K562 (cell line): ENCODE measurements around the gene NACA2. TPM values are rescaled to one million over a fixed set of nuclear protein-coding genes. Genes with fewer than 3 reads are reported as not detected.

Source experiments
- ATAC-seq: fragments of 200-7000 bp; cut with Tn5 transposase; 3 replicates; pipeline ENCODE4 v1.9.1; 2020; ENCODE audit warnings: moderate library complexity
- BruUV-seq: library from RNA; stranded (reverse); fragments of 400-500 nt; replicated peaks from 2 replicates; lab custom pipeline; 2021; lab: Mats Ljungman, UMichigan
- CTCF ChIA-PET: fragments of 300-600 bp; formaldehyde crosslinking; extraction: SDS; loops from one replicate; lab custom pipeline; 2021; ENCODE audit warnings: low intra/inter-chr PET ratio; lab: Yijun Ruan, JAX
- POLR2A ChIA-PET: fragments of 300-600, 350-650 bp; sonication (Branson Sonifier 250); formaldehyde crosslinking; extraction: SDS; loops from one replicate; lab custom pipeline; 2021; ENCODE audit warnings: antibody characterized with exemption, inconsistent platforms; lab: Yijun Ruan, JAX
- DNase-seq, 4 experiments: peaks; one replicate each; pipeline versions ENCODE4 v3.0.0 to v3.0.0-alpha.2; 2011 to 2018; ENCODE audit warnings: low spot score in 3 of 4, mixed read lengths in 3 of 4; ENCODE audit errors: extremely low read depth in 1 of 4
- FAIRE-seq: peaks from 2 replicates; lab custom pipeline; 2011; peaks lifted over from hg19 to GRCh38; lab: Jason Lieb, UNC
- H2AFZ ChIP-seq: 2 replicates; pipeline ENCODE4 v1.6.0; 2011; ENCODE audit warnings: low read depth, low read length, control low read depth, inconsistent platforms
- H3K27ac ChIP-seq: fragments of 200-600 bp; 3 replicates; pipeline ENCODE4 v1.8.0; 2011; ENCODE audit warnings: low read depth, mild to moderate bottlenecking, control low read depth, inconsistent platforms, low read length, moderate library complexity, mixed read lengths; ENCODE audit errors: extremely low read depth
- H3K27me3 ChIP-seq, 2 experiments: fragments of 300-600 bp in 1 of 2; 2 replicates in 1 of 2; 3 replicates in 1 of 2; pipeline versions ENCODE4 v1.6.0 to v1.8.0; 2011; ENCODE audit warnings: inconsistent platforms in 2 of 2, low read length in 2 of 2, mild to moderate bottlenecking in 1 of 2, mixed read lengths in 1 of 2, moderate library complexity in 1 of 2; ENCODE audit not compliant: control insufficient read depth in 2 of 2, insufficient read depth in 2 of 2
- H3K36me3 ChIP-seq: fragments of 300-600 bp; 3 replicates; pipeline ENCODE4 v1.8.0; 2011; ENCODE audit warnings: mild to moderate bottlenecking, low read length, inconsistent platforms; ENCODE audit not compliant: control insufficient read depth, insufficient read depth
- H3K4me1 ChIP-seq, 2 experiments: fragments of 200-600 bp in 1 of 2; replicated peaks in 1 of 2; 2 replicates in 1 of 2; 3 replicates in 1 of 2; pipeline versions ENCODE4 v1.5.1 to v1.8.0; 2011; ENCODE audit warnings: inconsistent platforms in 2 of 2, low read length in 2 of 2, mild to moderate bottlenecking in 1 of 2, mixed read lengths in 1 of 2, moderate library complexity in 1 of 2; ENCODE audit not compliant: control insufficient read depth in 2 of 2, insufficient read depth in 2 of 2
- H3K4me2 ChIP-seq: 2 replicates; pipeline ENCODE4 v1.6.1; 2011; ENCODE audit warnings: low read length, control low read depth, inconsistent platforms, mixed read lengths; ENCODE audit not compliant: insufficient read depth
- H3K4me3 ChIP-seq: fragments of 200-600 bp; sonication (generic), shearing (Covaris generic); 2 replicates; pipeline ENCODE4 v1.5.1; 2016; ENCODE audit warnings: control low read depth, inconsistent platforms
- H3K79me2 ChIP-seq: fragments of 200-600 bp; 3 replicates; pipeline ENCODE4 v1.8.0; 2011; ENCODE audit warnings: low read length, inconsistent platforms; ENCODE audit not compliant: control insufficient read depth, insufficient read depth
- H3K9ac ChIP-seq, 2 experiments: 2 replicates each; pipeline versions ENCODE4 v1.6.0 to v1.6.1; 2011; ENCODE audit warnings: low read depth in 2 of 2, low read length in 2 of 2, control low read depth in 1 of 2, inconsistent platforms in 1 of 2, mild to moderate bottlenecking in 1 of 2, mixed read lengths in 1 of 2; ENCODE audit not compliant: insufficient read depth in 1 of 2
- H3K9me1 ChIP-seq: one replicate; pipeline ENCODE4 v1.6.0; 2011; ENCODE audit warnings: inconsistent platforms, mild to moderate bottlenecking, low read length, moderate library complexity; ENCODE audit not compliant: control insufficient read depth, insufficient read depth
- H3K9me3 ChIP-seq: replicated peaks from 2 replicates; pipeline ENCODE4 v1.5.1; 2011; ENCODE audit warnings: low read depth, low read length, inconsistent platforms; ENCODE audit not compliant: control insufficient read depth, insufficient read depth
- H4K20me1 ChIP-seq: replicated peaks from 2 replicates; pipeline ENCODE4 v1.6.1; 2011; ENCODE audit warnings: low read length, inconsistent platforms, mixed read lengths; ENCODE audit not compliant: control insufficient read depth, insufficient read depth
- EWSR1 ChIP-seq: fragments of 450-650 bp; IDR thresholded peaks from 2 replicates; pipeline ENCODE4 v1.6.1; 2018; ENCODE audit warnings: borderline replicate concordance, mild to moderate bottlenecking, low read depth, moderate library complexity; ENCODE audit not compliant: partially characterized antibody
- MXI1 ChIP-seq: IDR thresholded peaks from 2 replicates; pipeline ENCODE4 v1.6.1; 2011; ENCODE audit warnings: low read depth, mild to moderate bottlenecking, improper control_type of control experiment, low read length
- RBM34 ChIP-seq: fragments of 200-400 bp; formaldehyde crosslinking; IDR thresholded peaks from 2 replicates; pipeline ENCODE4 v1.6.1; 2018; ENCODE audit warnings: low read length, borderline replicate concordance; ENCODE audit not compliant: insufficient read depth
- YY1 ChIP-seq, 3 experiments: IDR thresholded peaks; 2 replicates each; pipeline ENCODE4 v1.6.1; 2011; ENCODE audit warnings: low read length in 2 of 3, mild to moderate bottlenecking in 2 of 3, moderate library complexity in 2 of 3, borderline replicate concordance in 1 of 3, control low read depth in 1 of 3, low read depth in 1 of 3; ENCODE audit not compliant: insufficient read depth in 3 of 3, insufficient replicate concordance in 2 of 3, control insufficient read depth in 1 of 3, insufficient read length in 1 of 3; ENCODE audit errors: extremely low read depth in 1 of 3
- ZNF263 ChIP-seq: sonication (generic); formaldehyde crosslinking; IDR thresholded peaks from 2 replicates; pipeline ENCODE4 v1.8.0; 2022; ENCODE audit warnings: mild to moderate bottlenecking, missing genetic modification reagents, borderline replicate concordance
- ZNF785 ChIP-seq: fragments of 250-450 bp; sonication (Bioruptor Pico); IDR thresholded peaks from 2 replicates; pipeline ENCODE4 v1.4.0; 2020; ENCODE audit warnings: mild to moderate bottlenecking
- WGBS: fragments of 100-300 bp; shearing (Covaris generic); methylation state at CpG from one replicate; pipeline ENCODE4 v1.1.6; 2016; ENCODE audit warnings: low coverage, mixed read lengths; ENCODE audit not compliant: insufficient coverage; ENCODE audit errors: missing lambda C conversion rate; 5-methylcytosine and 5-hydroxymethylcytosine counted together
- in situ Hi-C: fragments of 300-500 bp; cut with MboI; formaldehyde crosslinking; loops from 4 replicates; pipeline ENCODE4 v1.15.0; 2018; ENCODE audit warnings: inconsistent platforms, mixed read lengths
- intact Hi-C: fragments of 100-400 bp; cut with micrococcal nuclease; formaldehyde crosslinking; loops from 2 replicates; pipeline ENCODE4 v1.14.2; 2022
- polyA plus RNA-seq, 8 experiments: library from polyadenylated mRNA; depleted of rRNA in 4 of 8; stranded (reverse) in 5 of 8; unstranded in 3 of 8; fragments of >200 nt; fragmentation: Nextera tagmentation in 2 of 8; fragmentation: Illumina TruSeq in 1 of 8; extraction: Ambion mirVana in 2 of 8; extraction: Trizol in 1 of 8; gene quantifications; 2 replicates each; pipeline versions ENCODE4 v1.2.1 to v1.2.3, GENCODE V29; 2011 to 2014; ENCODE audit warnings: inconsistent platforms in 1 of 8, missing spikeins in 1 of 8
- total RNA-seq, 7 experiments: library from RNA; depleted of rRNA in 6 of 7; stranded (reverse); fragments of >200 nt in 6 of 7; fragmentation: Illumina TruSeq in 2 of 7; extraction: Trizol in 2 of 7; gene quantifications; 2 replicates each; pipeline versions ENCODE4 v1.2.1 to v1.2.3, GENCODE V29; 2011 to 2021; ENCODE audit warnings: low replicate concordance in 1 of 7
- TF ChIP-seq, protein P1 (sequence below), 2 experiments: fragments of 250-450 bp in 1 of 2; fragments of 450-650 bp in 1 of 2; sonication (Bioruptor Pico) in 1 of 2; IDR thresholded peaks; 2 replicates each; pipeline versions ENCODE4 v1.6.1 to v1.8.0; 2016 to 2021; ENCODE audit warnings: mild to moderate bottlenecking in 2 of 2, moderate library complexity in 2 of 2, missing compliant biosample characterization in 1 of 2, missing genetic modification characterization in 1 of 2
- TF ChIP-seq, protein P2 (sequence below): fragments of 250-450 bp; sonication (Bioruptor Pico); IDR thresholded peaks from 2 replicates; pipeline ENCODE4 v1.5.0; 2020; ENCODE audit warnings: mild to moderate bottlenecking, borderline replicate concordance
- TF ChIP-seq, protein P3 (sequence below), 3 experiments: fragments of 200-800 bp in 1 of 3; fragments of 250-450 bp in 1 of 3; fragments of 450-650 bp in 1 of 3; sonication (Bioruptor Pico) in 1 of 3; sonication (Bioruptor generic) in 1 of 3; formaldehyde crosslinking in 1 of 3; IDR thresholded peaks; 2 replicates each; pipeline versions ENCODE4 v1.6.1 to v1.8.0; 2016 to 2022; ENCODE audit warnings: mild to moderate bottlenecking in 2 of 3, missing genetic modification characterization in 2 of 3, missing compliant biosample characterization in 1 of 3, moderate library complexity in 1 of 3
- TF ChIP-seq, protein P4 (sequence below): fragments of 250-450 bp; sonication (Bioruptor Pico); IDR thresholded peaks from 2 replicates; pipeline ENCODE4 v1.5.1; 2021; ENCODE audit warnings: mild to moderate bottlenecking

NACA2 gene
- total and polyA plus RNA-seq, 9 of the 15 experiments (the other 6 are each of a cell fraction or from before 2014, with no cell fraction given): 0.13 to 0.29 (median 0.23) TPM; not detected in 4

DNA sequence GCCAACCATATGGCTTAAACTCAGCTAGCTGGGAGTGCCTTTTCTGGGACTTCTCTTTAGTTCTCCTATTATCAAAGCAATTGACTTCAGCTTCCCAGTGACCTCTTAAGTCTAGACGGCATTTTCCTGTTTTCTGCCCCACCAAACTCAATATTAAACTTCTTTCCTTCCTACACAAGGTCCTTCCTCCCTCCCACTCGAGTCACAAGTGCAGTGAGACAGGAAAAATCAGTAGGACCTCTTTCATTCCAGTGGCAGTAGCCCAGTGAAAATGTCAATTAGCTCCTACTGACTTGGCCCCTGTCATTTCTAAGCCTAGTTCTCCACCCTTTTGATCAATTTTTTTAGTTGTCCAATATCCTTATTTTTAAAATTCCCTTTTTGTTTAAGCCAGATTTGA is 9.6 kb upstream of the NACA2 start:
- H3K4me1 ChIP-seq: no peaks in the 10 kb centered on the region
- H3K9ac ChIP-seq: no peak overlapping the region
- H3K9me3 ChIP-seq: no peaks in the 10 kb centered on the region
- no peaks in the 10 kb centered on the region for H4K20me1 ChIP-seq
- no peaks in the 10 kb centered on the region for H3K9me1 ChIP-seq
- no peak overlapping the region for H3K4me3 ChIP-seq
- peaks cover 0 to 6% of the 10 kb centered on the region in 2 experiments; a peak in 2 of 5 replicates for H3K27me3 ChIP-seq
- H2AFZ ChIP-seq: no peak overlapping the region
- WGBS: 0% methylated on average over 2 of the region's 2 CpGs
- in situ Hi-C loops (no loop called here), intact Hi-C loops (no loop called here)
- CTCF ChIA-PET: no interaction called here
- ATAC-seq (no peak), FAIRE-seq (no peak), DNase-seq (no peak)
- TF ChIP-seq, protein P1, sequence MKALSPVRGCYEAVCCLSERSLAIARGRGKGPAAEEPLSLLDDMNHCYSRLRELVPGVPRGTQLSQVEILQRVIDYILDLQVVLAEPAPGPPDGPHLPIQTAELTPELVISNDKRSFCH (CRISPR knock-in tag; IDR thresholded peaks at IDR 0.05): no peak
- TF ChIP-seq, protein P1 (tag; IDR thresholded peaks at IDR 0.05): no peak
- TF ChIP-seq, protein P2, sequence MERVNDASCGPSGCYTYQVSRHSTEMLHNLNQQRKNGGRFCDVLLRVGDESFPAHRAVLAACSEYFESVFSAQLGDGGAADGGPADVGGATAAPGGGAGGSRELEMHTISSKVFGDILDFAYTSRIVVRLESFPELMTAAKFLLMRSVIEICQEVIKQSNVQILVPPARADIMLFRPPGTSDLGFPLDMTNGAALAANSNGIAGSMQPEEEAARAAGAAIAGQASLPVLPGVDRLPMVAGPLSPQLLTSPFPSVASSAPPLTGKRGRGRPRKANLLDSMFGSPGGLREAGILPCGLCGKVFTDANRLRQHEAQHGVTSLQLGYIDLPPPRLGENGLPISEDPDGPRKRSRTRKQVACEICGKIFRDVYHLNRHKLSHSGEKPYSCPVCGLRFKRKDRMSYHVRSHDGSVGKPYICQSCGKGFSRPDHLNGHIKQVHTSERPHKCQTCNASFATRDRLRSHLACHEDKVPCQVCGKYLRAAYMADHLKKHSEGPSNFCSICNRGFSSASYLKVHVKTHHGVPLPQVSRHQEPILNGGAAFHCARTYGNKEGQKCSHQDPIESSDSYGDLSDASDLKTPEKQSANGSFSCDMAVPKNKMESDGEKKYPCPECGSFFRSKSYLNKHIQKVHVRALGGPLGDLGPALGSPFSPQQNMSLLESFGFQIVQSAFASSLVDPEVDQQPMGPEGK: no peak
- no peak for TF ChIP-seq YY1 (IDR thresholded peaks at IDR 0.05; ENCODE audit: borderline replicate concordance in 1 of 3, control insufficient read depth in 1 of 3, extremely low read depth in 1 of 3, insufficient read depth in 3 of 3, insufficient read length in 1 of 3, insufficient replicate concordance in 2 of 3, low read depth in 1 of 3, low read length in 2 of 3)
- TF ChIP-seq EWSR1: peak; percentile 30
- TF ChIP-seq MXI1: no peak
- no peak for TF ChIP-seq ZNF263 (CRISPR knock-in tag)
- TF ChIP-seq, protein P3, sequence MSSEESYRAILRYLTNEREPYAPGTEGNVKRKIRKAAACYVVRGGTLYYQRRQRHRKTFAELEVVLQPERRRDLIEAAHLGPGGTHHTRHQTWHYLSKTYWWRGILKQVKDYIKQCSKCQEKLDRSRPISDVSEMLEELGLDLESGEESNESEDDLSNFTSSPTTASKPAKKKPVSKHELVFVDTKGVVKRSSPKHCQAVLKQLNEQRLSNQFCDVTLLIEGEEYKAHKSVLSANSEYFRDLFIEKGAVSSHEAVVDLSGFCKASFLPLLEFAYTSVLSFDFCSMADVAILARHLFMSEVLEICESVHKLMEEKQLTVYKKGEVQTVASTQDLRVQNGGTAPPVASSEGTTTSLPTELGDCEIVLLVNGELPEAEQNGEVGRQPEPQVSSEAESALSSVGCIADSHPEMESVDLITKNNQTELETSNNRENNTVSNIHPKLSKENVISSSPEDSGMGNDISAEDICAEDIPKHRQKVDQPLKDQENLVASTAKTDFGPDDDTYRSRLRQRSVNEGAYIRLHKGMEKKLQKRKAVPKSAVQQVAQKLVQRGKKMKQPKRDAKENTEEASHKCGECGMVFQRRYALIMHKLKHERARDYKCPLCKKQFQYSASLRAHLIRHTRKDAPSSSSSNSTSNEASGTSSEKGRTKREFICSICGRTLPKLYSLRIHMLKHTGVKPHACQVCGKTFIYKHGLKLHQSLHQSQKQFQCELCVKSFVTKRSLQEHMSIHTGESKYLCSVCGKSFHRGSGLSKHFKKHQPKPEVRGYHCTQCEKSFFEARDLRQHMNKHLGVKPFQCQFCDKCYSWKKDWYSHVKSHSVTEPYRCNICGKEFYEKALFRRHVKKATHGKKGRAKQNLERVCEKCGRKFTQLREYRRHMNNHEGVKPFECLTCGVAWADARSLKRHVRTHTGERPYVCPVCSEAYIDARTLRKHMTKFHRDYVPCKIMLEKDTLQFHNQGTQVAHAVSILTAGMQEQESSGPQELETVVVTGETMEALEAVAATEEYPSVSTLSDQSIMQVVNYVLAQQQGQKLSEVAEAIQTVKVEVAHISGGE (CRISPR knock-in tag; IDR thresholded peaks at IDR 0.05): peak in 1 of 3 experiments; percentile 88; a peak in 1 of 6 replicates
- TF ChIP-seq, protein P4, sequence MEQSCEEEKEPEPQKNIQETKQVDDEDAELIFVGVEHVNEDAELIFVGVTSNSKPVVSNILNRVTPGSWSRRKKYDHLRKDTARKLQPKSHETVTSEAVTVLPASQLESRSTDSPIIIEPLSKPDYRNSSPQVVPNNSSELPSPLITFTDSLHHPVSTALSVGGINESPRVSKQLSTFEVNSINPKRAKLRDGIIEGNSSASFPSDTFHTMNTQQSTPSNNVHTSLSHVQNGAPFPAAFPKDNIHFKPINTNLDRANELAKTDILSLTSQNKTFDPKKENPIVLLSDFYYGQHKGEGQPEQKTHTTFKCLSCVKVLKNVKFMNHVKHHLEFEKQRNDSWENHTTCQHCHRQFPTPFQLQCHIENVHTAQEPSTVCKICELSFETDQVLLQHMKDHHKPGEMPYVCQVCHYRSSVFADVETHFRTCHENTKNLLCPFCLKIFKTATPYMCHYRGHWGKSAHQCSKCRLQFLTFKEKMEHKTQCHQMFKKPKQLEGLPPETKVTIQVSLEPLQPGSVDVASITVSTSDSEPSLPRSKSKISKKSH (CRISPR knock-in tag): no peak
- TF ChIP-seq ZNF785 (CRISPR knock-in tag): no peak
- TF ChIP-seq RBM34: no peak
- POLR2A ChIA-PET: interaction anchor here (1.0 to 1.4 kb wide), 2 partner anchors 12 to 17 kb away, joined by 3 to 4 read pairs; no protein-coding TSS in a partner anchor
- H3K36me3 ChIP-seq: no peaks in the 10 kb centered on the region
- no peaks in the 10 kb centered on the region for H3K79me2 ChIP-seq
- H3K27ac ChIP-seq: no peak overlapping the region
- no TSS peak for BruUV-seq
- H3K4me2 ChIP-seq: no peak overlapping the region
